ENCODE results near the gene ISLR.

The ISLR gene

DNA sequence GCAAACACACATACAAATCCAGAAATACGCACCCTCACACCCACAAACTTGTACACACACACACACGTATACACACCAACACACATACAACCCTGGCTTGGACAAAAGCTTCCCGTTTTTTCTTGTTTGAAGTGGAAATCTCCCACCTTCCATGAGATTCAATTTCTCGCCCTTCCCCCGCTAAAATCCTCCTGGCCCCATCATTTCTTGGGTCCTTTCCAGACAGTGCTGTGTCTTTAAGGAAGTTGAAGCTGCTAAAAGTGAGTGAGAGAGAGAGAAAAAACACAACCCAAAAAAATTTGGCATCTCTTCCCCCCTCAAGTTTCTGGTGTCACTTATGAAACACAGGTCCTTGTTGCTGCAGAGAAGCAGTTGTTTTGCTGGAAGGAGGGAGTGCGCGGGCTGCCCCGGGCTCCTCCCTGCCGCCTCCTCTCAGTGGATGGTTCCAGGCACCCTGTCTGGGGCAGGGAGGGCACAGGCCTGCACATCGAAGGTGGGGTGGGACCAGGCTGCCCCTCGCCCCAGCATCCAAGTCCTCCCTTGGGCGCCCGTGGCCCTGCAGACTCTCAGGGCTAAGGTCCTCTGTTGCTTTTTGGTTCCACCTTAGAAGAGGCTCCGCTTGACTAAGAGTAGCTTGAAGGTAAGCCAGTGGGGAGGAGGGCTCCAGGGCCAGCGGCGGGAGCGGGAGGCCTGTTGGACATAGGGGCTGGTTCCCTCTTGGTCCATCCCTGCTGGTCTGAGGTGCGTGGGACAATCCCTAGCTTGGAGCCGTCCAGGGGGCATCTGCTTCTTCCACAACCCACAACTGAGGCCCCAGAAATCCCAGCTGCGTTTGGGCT lies at the start of gene ISLR:
TSS of gene ISLR (plus strand) at position 331 of the 839 bp plus-strand sequence. CDS start 1,149 bp downstream, outside the sequence.
- H3K36me3 Mint-ChIP-seq (ENCODE audit: low read depth), result no peaks in the 10 kb centered on the region
- H3K9me3 Mint-ChIP-seq, result no peaks in the 10 kb centered on the region
- no peaks in the 10 kb centered on the region for H3K27me3 Mint-ChIP-seq
- no peak within 1 kb of the TSS for H3K4me3 Mint-ChIP-seq
- no peak within 1 kb of the TSS for H3K27ac Mint-ChIP-seq
- H3K4me1 Mint-ChIP-seq (ENCODE audit: low read depth), result no peaks in the 10 kb centered on the region

DNA sequence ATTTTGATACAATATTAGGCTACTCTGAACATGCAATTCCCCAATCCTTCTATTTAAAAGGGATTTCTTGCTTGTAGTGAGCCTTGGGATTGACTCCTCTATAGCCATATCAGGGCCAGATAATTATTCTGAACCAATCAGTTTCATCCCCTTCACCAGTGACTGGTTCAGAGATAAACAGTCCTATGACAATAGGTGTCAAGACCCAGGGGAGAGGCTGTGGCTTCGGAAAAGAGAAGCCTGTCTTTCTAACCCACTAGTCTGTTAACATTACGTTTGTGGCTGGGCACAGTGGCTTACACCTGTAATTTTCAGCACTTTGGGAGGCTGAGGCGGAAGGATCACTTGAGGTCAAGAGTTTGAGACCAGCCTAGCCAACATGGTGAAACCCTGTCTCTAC lies 49.3 kb upstream of the ISLR start:
- H3K27me3 Mint-ChIP-seq, result peaks cover 40% of the 10 kb centered on the region
- H3K4me3 Mint-ChIP-seq, result no peak overlapping the region
- no peaks in the 10 kb centered on the region for H3K9me3 Mint-ChIP-seq
- H3K27ac Mint-ChIP-seq, result no peak overlapping the region
- no peaks in the 10 kb centered on the region for H3K36me3 Mint-ChIP-seq (ENCODE audit: low read depth)
- peaks cover 21% of the 10 kb centered on the region for H3K4me1 Mint-ChIP-seq (ENCODE audit: low read depth)

- H3K9me3 Mint-ChIP-seq, result no peaks in the 10 kb centered on the region
- H3K27me3 Mint-ChIP-seq, result peaks cover 45% of the 10 kb centered on the region
- no peak overlapping the region for H3K27ac Mint-ChIP-seq
- no peaks in the 10 kb centered on the region for H3K36me3 Mint-ChIP-seq (ENCODE audit: low read depth)
- H3K4me3 Mint-ChIP-seq, result no peak overlapping the region
- peaks cover 26% of the 10 kb centered on the region for H3K4me1 Mint-ChIP-seq (ENCODE audit: low read depth)
Measured at GRCh38 chr15:74124759-74125158, 48.8 kb upstream of the ISLR start.

DNA sequence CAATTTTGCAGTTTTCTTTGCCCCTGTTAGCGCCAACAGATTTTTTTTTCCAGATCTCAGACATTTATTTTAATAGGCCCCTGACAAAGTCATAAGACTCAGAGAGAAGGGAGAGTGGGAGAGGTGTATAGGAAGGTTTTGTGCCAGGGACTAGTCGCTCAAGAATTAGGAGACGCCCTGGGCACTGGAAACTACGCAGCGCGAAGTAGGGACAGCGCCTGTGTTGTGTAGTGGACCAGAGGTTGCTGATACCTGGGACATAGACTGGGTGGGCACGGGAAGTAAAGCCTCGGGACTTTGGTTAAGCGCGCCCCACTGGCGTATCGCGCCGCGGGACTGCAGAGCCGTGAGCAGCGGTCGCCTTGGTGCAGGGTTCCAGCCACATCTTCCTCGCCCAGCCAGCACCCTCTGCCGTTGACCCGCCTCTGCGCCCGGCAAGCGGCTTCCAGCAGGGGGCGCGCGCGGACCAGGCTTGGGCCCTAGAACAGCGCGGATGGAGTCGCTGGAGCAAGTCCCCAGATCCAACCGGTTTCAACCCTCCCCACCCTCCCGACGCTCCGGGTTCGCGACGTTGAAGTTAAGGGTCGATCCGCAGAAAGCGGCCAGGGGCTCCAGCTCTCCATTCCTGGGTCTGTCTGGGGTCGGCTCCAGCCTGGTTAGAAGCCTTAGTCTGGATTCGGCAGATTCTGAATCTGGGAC lies 46.1 kb upstream of the ISLR start:
- Mint-ChIP-seq H3K9me3 (no peaks in the 10 kb centered on the region), H3K36me3 (ENCODE audit: low read depth) (no peaks in the 10 kb centered on the region), H3K27ac (no peak overlapping the region), H3K4me3 (no peak overlapping the region), H3K27me3 (peaks cover 60% of the 10 kb centered on the region), H3K4me1 (ENCODE audit: low read depth) (peaks cover 37% of the 10 kb centered on the region)

DNA sequence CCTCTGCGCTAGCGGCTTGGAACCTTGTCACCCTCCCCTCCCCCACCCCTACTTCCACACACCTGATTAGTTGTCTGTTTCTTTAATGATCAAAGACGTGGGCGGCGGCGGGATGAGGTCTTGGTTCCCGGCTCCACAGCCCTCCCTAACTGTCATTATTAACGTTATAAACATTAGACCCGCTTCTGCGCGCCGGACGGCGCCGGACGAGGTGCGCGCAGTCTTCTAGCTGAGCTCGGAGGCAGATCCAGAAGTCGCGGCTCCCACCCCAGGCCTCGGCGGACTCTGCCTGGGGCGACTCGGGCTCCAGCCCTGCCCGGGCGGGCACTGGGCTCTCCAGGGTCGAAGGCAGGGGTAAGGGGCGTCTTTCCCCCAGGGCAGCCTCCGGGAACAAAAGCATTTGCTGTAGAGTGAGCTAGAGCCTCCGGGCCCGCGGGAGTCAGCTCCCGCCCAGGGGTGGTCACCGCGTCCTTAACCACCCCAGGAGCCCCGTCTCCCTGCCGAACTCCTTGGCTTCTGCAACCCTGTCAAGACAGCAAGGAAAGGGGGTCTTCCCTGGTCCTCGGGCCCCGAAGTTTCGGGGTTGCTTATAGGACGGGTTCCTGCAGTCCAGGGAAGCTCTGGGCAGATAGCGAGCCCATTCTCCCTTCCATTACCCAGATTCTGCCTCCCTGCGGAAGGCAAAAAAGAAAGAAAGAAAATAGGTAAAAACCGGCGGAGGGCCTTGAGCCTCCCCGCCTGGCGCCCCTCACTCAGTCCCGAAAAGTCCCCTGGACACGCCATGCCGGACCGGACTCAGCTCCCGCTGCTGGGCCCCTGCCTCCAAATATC lies 45.3 kb upstream of the ISLR start:
- H3K27ac Mint-ChIP-seq, result no peak overlapping the region
- H3K9me3 Mint-ChIP-seq, result no peaks in the 10 kb centered on the region
- peaks cover 68% of the 10 kb centered on the region for H3K27me3 Mint-ChIP-seq
- H3K4me3 Mint-ChIP-seq, result no peak overlapping the region
- H3K4me1 Mint-ChIP-seq (ENCODE audit: low read depth), result peaks cover 32% of the 10 kb centered on the region
- no peaks in the 10 kb centered on the region for H3K36me3 Mint-ChIP-seq (ENCODE audit: low read depth)

GRCh38 chr15:74128785-74129585 lies 44.5 kb upstream of the ISLR start:
- Mint-ChIP-seq H3K4me3 (peak overlapping the region; percentile 20), H3K9me3 (no peaks in the 10 kb centered on the region), H3K27ac (no peak overlapping the region), H3K27me3 (peaks cover 71% of the 10 kb centered on the region), H3K36me3 (ENCODE audit: low read depth) (no peaks in the 10 kb centered on the region), H3K4me1 (ENCODE audit: low read depth) (peaks cover 32% of the 10 kb centered on the region)

GRCh38 chr15:74129586-74130154 lies 43.8 kb upstream of the ISLR start:
- peak overlapping the region; percentile 20 for H3K4me3 Mint-ChIP-seq
- H3K36me3 Mint-ChIP-seq (ENCODE audit: low read depth), result no peaks in the 10 kb centered on the region
- peaks cover 73% of the 10 kb centered on the region for H3K27me3 Mint-ChIP-seq
- no peak overlapping the region for H3K27ac Mint-ChIP-seq
- H3K9me3 Mint-ChIP-seq, result no peaks in the 10 kb centered on the region
- H3K4me1 Mint-ChIP-seq (ENCODE audit: low read depth), result peaks cover 37% of the 10 kb centered on the region

GRCh38 chr15:74130155-74130848 lies 43.2 kb upstream of the ISLR start, which contains the start of gene ISLR2:
ISLR2 (plus strand) TSS chr15:74130586; CDS start chr15:74132755, 2,169 bp downstream.
- peaks cover 43% of the 10 kb centered on the region for H3K4me1 Mint-ChIP-seq (ENCODE audit: low read depth)
- H3K27ac Mint-ChIP-seq, result peak within 1 kb of the TSS; percentile 38
- H3K27me3 Mint-ChIP-seq, result peaks cover 77% of the 10 kb centered on the region
- no peaks in the 10 kb centered on the region for H3K9me3 Mint-ChIP-seq
- H3K36me3 Mint-ChIP-seq (ENCODE audit: low read depth), result no peaks in the 10 kb centered on the region
- peak within 1 kb of the TSS; percentile 20 for H3K4me3 Mint-ChIP-seq

- Mint-ChIP-seq H3K27ac (peak overlapping the region; percentile 38), H3K36me3 (ENCODE audit: low read depth) (no peaks in the 10 kb centered on the region), H3K27me3 (peaks cover 79% of the 10 kb centered on the region), H3K4me1 (ENCODE audit: low read depth) (peaks cover 46% of the 10 kb centered on the region), H3K4me3 (no peak overlapping the region), H3K9me3 (no peaks in the 10 kb centered on the region)
Measured at GRCh38 chr15:74130849-74131627, 42.5 kb upstream of the ISLR start.

- H3K4me3 Mint-ChIP-seq, result peak overlapping the region; percentile 59
Measured at GRCh38 chr15:74131628-74132413, 41.7 kb upstream of the ISLR start.

DNA sequence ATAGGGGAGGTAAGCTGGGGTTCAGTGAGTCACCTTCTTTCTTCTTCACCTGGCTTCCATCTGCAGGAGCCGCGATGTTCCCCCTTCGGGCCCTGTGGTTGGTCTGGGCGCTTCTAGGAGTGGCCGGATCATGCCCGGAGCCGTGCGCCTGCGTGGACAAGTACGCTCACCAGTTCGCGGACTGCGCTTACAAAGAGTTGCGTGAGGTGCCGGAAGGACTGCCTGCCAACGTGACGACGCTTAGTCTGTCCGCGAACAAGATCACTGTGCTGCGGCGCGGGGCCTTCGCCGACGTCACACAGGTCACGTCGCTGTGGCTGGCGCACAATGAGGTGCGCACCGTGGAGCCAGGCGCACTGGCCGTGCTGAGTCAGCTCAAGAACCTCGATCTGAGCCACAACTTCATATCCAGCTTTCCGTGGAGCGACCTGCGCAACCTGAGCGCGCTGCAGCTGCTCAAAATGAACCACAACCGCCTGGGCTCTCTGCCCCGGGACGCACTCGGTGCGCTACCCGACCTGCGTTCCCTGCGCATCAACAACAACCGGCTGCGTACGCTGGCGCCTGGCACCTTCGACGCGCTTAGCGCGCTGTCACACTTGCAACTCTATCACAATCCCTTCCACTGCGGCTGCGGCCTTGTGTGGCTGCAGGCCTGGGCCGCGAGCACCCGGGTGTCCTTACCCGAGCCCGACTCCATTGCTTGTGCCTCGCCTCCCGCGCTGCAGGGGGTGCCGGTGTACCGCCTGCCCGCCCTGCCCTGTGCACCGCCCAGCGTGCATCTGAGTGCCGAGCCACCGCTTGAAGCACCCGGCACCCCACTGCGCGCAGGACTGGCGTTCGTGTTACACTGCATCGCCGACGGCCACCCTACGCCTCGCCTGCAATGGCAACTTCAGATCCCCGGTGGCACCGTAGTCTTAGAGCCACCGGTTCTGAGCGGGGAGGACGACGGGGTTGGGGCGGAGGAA lies 40.5 kb upstream of the ISLR start:
- H3K4me1 Mint-ChIP-seq (ENCODE audit: low read depth), result peaks cover 52% of the 10 kb centered on the region
- H3K36me3 Mint-ChIP-seq (ENCODE audit: low read depth), result no peaks in the 10 kb centered on the region
- H3K27ac Mint-ChIP-seq, result peak overlapping the region; percentile 21
- H3K4me3 Mint-ChIP-seq, result no peak overlapping the region
- peaks cover 85% of the 10 kb centered on the region for H3K27me3 Mint-ChIP-seq
- H3K9me3 Mint-ChIP-seq, result no peaks in the 10 kb centered on the region

More at GRCh38 chr15:74131628-74132413, 41.7 kb upstream of the ISLR start:
- Mint-ChIP-seq H3K9me3 (no peaks in the 10 kb centered on the region), H3K4me1 (ENCODE audit: low read depth) (peaks cover 50% of the 10 kb centered on the region), H3K27me3 (peaks cover 79% of the 10 kb centered on the region), H3K27ac (peak overlapping the region; percentile 50), H3K36me3 (ENCODE audit: low read depth) (no peaks in the 10 kb centered on the region)

Data from stimulated activated naive CD8-positive, alpha-beta T cell treated with anti-CD3 and anti-CD28 coated beads, Interleukin-15, Interleukin-2, amounts not matched to agents 100 ng/mL and 50 ng/mL, for 24 hours (primary cell).